T-cell (primary cell): ENCODE results near the gene DPYD. TPM values are rescaled to one million over a fixed set of nuclear protein-coding genes. Genes with fewer than 3 reads are reported as not detected.

ENCODE experiments used
- ATAC-seq, 4 experiments: fragments of 200-7000 bp in 3 of 4; fragments of 150-1000 bp in 1 of 4; cut with Tn5 transposase; replicated peaks in 1 of 4; 1 replicate in 3 of 4; 2 replicates in 1 of 4; pipeline ENCODE4 v1.10.0; 2021; ENCODE audit warnings: moderate library complexity in 3 of 4, mild to moderate bottlenecking in 2 of 4, moderate number of reproducible peaks in 1 of 4
- CTCF ChIA-PET, 2 donors: fragments of 300-600 bp; sonication (Branson Sonifier 250); formaldehyde crosslinking; loops; one replicate each; lab custom pipeline; 2022; ENCODE audit warnings: antibody characterized with exemption in 2 of 2; lab: Charles Lee
- POLR2A ChIA-PET, 2 donors: fragments of 300-600 bp; sonication (Branson Sonifier 250); formaldehyde crosslinking; loops; one replicate each; lab custom pipeline; 2022; ENCODE audit warnings: antibody characterized with exemption in 2 of 2; lab: Charles Lee
- DNase-seq, 35 experiments: peaks; one replicate each; pipeline versions ENCODE4 v3.0.0 to v3.0.0-alpha.2; 2013 to 2023
- H3K27ac ChIP-seq: one replicate; pipeline ENCODE4 v1.5.1; 2013; ENCODE audit warnings: low read length
- H3K27me3 ChIP-seq, 2 experiments: replicated peaks in 1 of 2; 1 replicate in 1 of 2; 2 replicates in 1 of 2; pipeline versions ENCODE4 v1.6.1 to v1.7.0; 2013; ENCODE audit warnings: low read length in 1 of 2, mixed read lengths in 1 of 2; ENCODE audit not compliant: control insufficient read depth in 2 of 2, insufficient read depth in 2 of 2; ENCODE audit errors: extremely low read depth in 1 of 2
- H3K36me3 ChIP-seq, 2 donors: 1 replicate in 1 of 2; 2 replicates in 1 of 2; pipeline versions ENCODE4 v1.6.1 to v1.7.0; 2013; ENCODE audit warnings: low read length in 1 of 2; ENCODE audit not compliant: control insufficient read depth in 2 of 2, insufficient read depth in 1 of 2; ENCODE audit errors: extremely low read depth in 1 of 2
- H3K4me1 ChIP-seq, 2 experiments: 1 replicate in 1 of 2; 2 replicates in 1 of 2; pipeline versions ENCODE4 v1.6.1 to v1.7.0; 2013; ENCODE audit warnings: low read length in 2 of 2, mixed read lengths in 1 of 2; ENCODE audit not compliant: insufficient read depth in 2 of 2, control insufficient read depth in 1 of 2; ENCODE audit errors: extremely low read depth in 1 of 2
- H3K4me3 ChIP-seq, 2 donors: 1 replicate in 1 of 2; 2 replicates in 1 of 2; pipeline versions ENCODE4 v1.5.1 to v1.7.0; 2013; ENCODE audit warnings: mild to moderate bottlenecking in 2 of 2, low read length in 1 of 2, moderate library complexity in 1 of 2; ENCODE audit not compliant: control insufficient read depth in 1 of 2; ENCODE audit errors: extremely low read depth in 1 of 2
- H3K9me3 ChIP-seq: 2 replicates; pipeline ENCODE4 v1.7.0; 2013
- H3K27ac Mint-ChIP-seq, 2 donors: one replicate each; pipeline ENCODE4 v1.8.0; 2020 to 2021; ENCODE audit warnings: mild to moderate bottlenecking in 2 of 2, mixed read lengths in 2 of 2
- H3K27me3 Mint-ChIP-seq, 2 donors: one replicate each; pipeline ENCODE4 v1.8.0; 2021 to 2022; ENCODE audit warnings: mixed read lengths in 2 of 2
- H3K36me3 Mint-ChIP-seq: one replicate; pipeline ENCODE4 v1.8.0; 2021; ENCODE audit warnings: mixed read lengths
- H3K4me1 Mint-ChIP-seq, 3 donors: one replicate each; pipeline ENCODE4 v1.8.0; 2020 to 2022; ENCODE audit warnings: mixed read lengths in 3 of 3, mild to moderate bottlenecking in 1 of 3
- H3K4me3 Mint-ChIP-seq, 3 donors: one replicate each; pipeline ENCODE4 v1.8.0; 2020 to 2022; ENCODE audit warnings: mild to moderate bottlenecking in 3 of 3, mixed read lengths in 3 of 3, moderate library complexity in 3 of 3
- H3K9me3 Mint-ChIP-seq, 3 donors: one replicate each; pipeline ENCODE4 v1.8.0; 2020 to 2022; ENCODE audit warnings: mixed read lengths in 3 of 3
- WGBS: methylation state at CpG from one replicate; pipeline ENCODE4 v1.1.5; 2013; ENCODE audit warnings: missing lambda C conversion rate; ENCODE audit not compliant: insufficient coverage; 5-methylcytosine and 5-hydroxymethylcytosine counted together
- total RNA-seq, 35 experiments: library from RNA in 6 of 35; stranded (reverse) in 6 of 35; fragments of 120-200 nt in 1 of 35; gene quantifications; one replicate each; pipeline versions ENCODE4 v1.2.1 to v1.2.4 and lab custom pipeline; 2013 to 2026

Gene DPYD
- total RNA-seq, 5 donors from 2014 or later (not counting 1 experiment from before 2014, with no cell fraction given): 39.1 to 74.1 (median 47.8) TPM

DNA sequence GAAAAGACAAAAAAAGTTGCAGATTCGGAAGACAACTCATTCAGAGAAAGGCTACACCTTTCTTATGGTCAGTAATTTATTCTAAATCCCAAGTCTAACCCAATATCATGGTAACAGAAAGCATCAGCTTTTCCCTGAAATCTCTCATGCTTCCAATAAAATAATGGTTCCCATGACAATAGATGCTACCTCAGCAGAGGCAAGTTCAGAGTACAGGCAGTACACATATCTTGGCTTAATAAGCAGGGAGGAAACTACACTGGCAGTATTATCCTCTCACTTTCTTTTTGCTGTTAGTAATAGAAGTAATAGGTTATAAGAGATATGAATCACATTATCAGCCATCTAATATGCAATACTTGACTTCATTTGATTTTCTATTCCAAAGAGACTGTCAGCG is 137.1 kb downstream of the DPYD start:
- Histone ChIP-seq H3K4me1 (no peaks in the 10 kb centered on the region), H3K4me3 (no peak overlapping the region), H3K9me3 (no peaks in the 10 kb centered on the region), H3K36me3 (no peaks in the 10 kb centered on the region), H3K27me3 (no peaks in the 10 kb centered on the region), H3K27ac (no peak overlapping the region)
- DNase-seq (no peak), ATAC-seq (no peak)
- Mint-ChIP-seq H3K36me3 (peaks cover 16% of the 10 kb centered on the region), H3K9me3 (no peaks in the 10 kb centered on the region), H3K27me3 (no peaks in the 10 kb centered on the region), H3K27ac (no peak overlapping the region), H3K4me1 (peaks cover 15 to 16% (median 16%) of the 10 kb centered on the region in 3 donors), H3K4me3 (no peak overlapping the region)
- CTCF ChIA-PET: no interaction called here
- WGBS: 100% methylated on average over 2 of the region's 2 CpGs
- POLR2A ChIA-PET: interaction anchor here in 1 of 2 donors (0.7 kb wide), 1 partner anchor 1981 kb away, joined by 3 read pairs; no protein-coding TSS in a partner anchor

- Mint-ChIP-seq H3K27ac (no peak overlapping the region), H3K27me3 (no peaks in the 10 kb centered on the region), H3K4me3 (no peak overlapping the region), H3K9me3 (no peaks in the 10 kb centered on the region), H3K36me3 (peaks cover 23% of the 10 kb centered on the region), H3K4me1 (peaks cover 8 to 14% (median 9%) of the 10 kb centered on the region in 3 donors)
- Histone ChIP-seq H3K9me3 (no peaks in the 10 kb centered on the region), H3K27me3 (no peaks in the 10 kb centered on the region), H3K27ac (no peak overlapping the region), H3K4me1 (no peaks in the 10 kb centered on the region), H3K36me3 (peaks cover 0 to 3% of the 10 kb centered on the region in 2 donors), H3K4me3 (no peak overlapping the region)
- DNase-seq: no peak
- CTCF ChIA-PET: no interaction called here
- POLR2A ChIA-PET: no interaction called here
- WGBS: 100% methylated on average over 2 of the region's 4 CpGs
- no peak for ATAC-seq
These were observed 139.0 kb downstream of the DPYD start for GRCh38 chr1:97781762-97782337.

DNA sequence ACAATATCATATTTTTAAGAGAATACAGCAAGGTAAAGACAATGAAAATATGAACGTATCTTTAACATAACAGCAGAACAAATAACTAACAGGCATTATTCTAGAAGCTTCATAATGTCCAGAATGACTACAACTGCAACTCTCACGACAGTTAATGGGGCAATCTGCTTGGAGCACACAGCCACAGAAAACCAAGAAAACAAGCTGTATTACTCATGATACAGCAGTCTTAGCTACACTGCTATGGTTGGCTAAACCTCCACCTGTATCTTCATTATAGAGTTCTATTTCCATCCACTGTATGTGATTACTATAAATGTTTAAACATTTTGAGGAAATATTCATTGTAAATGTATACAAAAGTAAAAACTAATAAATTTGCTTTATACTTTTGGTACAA is 139.9 kb downstream of the DPYD start:
- ChIA-PET POLR2A (no interaction called here), CTCF (no interaction called here)
- peaks cover 28% of the 10 kb centered on the region for H3K36me3 Mint-ChIP-seq
- DNase-seq (no peak), ATAC-seq (no peak)
- H3K27ac Mint-ChIP-seq: no peak overlapping the region
- Histone ChIP-seq H3K4me3 (no peak overlapping the region), H3K36me3 (peaks cover 0 to 9% of the 10 kb centered on the region in 2 donors), H3K27me3 (no peaks in the 10 kb centered on the region), H3K4me1 (no peaks in the 10 kb centered on the region), H3K9me3 (no peaks in the 10 kb centered on the region), H3K27ac (no peak overlapping the region)
- H3K4me1 Mint-ChIP-seq: peaks cover 8 to 14% (median 9%) of the 10 kb centered on the region in 3 donors
- H3K27me3 Mint-ChIP-seq: no peaks in the 10 kb centered on the region
- no peak overlapping the region for H3K4me3 Mint-ChIP-seq
- 100% methylated on average over 1 of the region's 2 CpGs for WGBS
- no peaks in the 10 kb centered on the region for H3K9me3 Mint-ChIP-seq

DNA sequence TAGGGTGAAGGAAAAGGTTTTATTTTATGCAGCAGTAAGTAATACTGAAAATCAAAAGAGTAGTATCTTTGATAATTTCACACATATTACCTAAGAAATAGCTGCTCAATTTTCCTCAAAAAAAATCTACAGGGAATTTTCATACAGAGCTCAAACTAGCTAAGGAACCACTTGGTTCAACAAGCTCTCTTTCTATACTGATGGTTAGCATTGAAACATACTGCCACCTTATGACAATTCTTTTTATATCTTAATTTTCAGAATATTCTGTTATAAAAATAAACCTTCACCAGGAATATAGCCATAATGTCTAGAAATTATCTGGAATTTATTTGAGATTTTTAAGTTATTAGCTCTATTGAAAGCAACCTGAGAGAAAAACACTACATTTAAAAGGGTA is 142.1 kb downstream of the DPYD start:
- peaks cover 9 to 14% (median 14%) of the 10 kb centered on the region in 3 donors for H3K4me1 Mint-ChIP-seq
- Histone ChIP-seq H3K4me3 (no peak overlapping the region), H3K27ac (no peak overlapping the region), H3K9me3 (no peaks in the 10 kb centered on the region), H3K36me3 (peaks cover 0 to 9% of the 10 kb centered on the region in 2 donors), H3K4me1 (no peaks in the 10 kb centered on the region), H3K27me3 (no peaks in the 10 kb centered on the region)
- no peaks in the 10 kb centered on the region for H3K9me3 Mint-ChIP-seq
- H3K4me3 Mint-ChIP-seq: no peak overlapping the region
- DNase-seq: no peak
- ATAC-seq: no peak
- H3K27ac Mint-ChIP-seq: no peak overlapping the region
- ChIA-PET POLR2A (interaction anchor here in 1 of 2 donors (0.7 kb wide), 1 partner anchor 334 kb away, joined by 3 read pairs; no protein-coding TSS in a partner anchor), CTCF (no interaction called here)
- H3K36me3 Mint-ChIP-seq: peaks cover 35% of the 10 kb centered on the region
- no peaks in the 10 kb centered on the region for H3K27me3 Mint-ChIP-seq

- H3K27me3 ChIP-seq: no peaks in the 10 kb centered on the region
- ATAC-seq (no peak), DNase-seq (no peak)
- Mint-ChIP-seq H3K4me3 (no peak overlapping the region), H3K4me1 (peaks cover 0 to 10% (median 0%) of the 10 kb centered on the region in 3 donors), H3K27ac (no peak overlapping the region), H3K9me3 (no peaks in the 10 kb centered on the region), H3K36me3 (peaks cover 32% of the 10 kb centered on the region), H3K27me3 (no peaks in the 10 kb centered on the region)
- no peak overlapping the region for H3K27ac ChIP-seq
- ChIA-PET CTCF (no interaction called here), POLR2A (no interaction called here)
- H3K9me3 ChIP-seq: no peaks in the 10 kb centered on the region
- no peaks in the 10 kb centered on the region for H3K4me1 ChIP-seq
- no CpG with 5 or more reads among the region's 2 CpGs for WGBS
- no peak overlapping the region for H3K4me3 ChIP-seq
- H3K36me3 ChIP-seq: no peaks in the 10 kb centered on the region
These were observed 150.5 kb downstream of the DPYD start for GRCh38 chr1:97770376-97770775.

DNA sequence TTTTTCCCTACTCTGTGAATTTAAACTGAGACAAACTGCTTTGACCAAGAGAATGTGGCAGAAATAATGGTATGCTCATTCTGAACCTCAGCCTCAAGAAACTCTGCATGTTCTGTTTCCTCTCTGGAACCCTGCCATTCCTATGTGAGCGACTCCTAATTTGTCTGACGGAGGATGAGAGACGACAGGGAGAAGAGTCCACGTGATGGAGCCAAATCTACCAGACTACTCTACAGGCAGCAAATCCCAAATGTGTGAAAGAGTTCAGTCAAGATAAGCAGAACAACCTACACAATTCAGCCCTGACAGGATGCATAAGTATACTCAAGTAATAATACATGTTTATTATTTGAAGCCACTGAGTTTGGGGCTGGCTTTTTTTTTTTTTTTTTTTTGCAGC is 153.5 kb downstream of the DPYD start:
- CTCF ChIA-PET: interaction anchor here in 1 of 2 donors (0.6 kb wide), 1 partner anchor 16 kb away, joined by 6 read pairs; no protein-coding TSS in a partner anchor

More for the DNA sequence above, 153.5 kb downstream of the DPYD start:
- POLR2A ChIA-PET: no interaction called here
- H3K36me3 Mint-ChIP-seq: peaks cover 30% of the 10 kb centered on the region
- H3K4me3 Mint-ChIP-seq: no peak overlapping the region
- peaks cover 5 to 8% (median 6%) of the 10 kb centered on the region in 3 donors for H3K9me3 Mint-ChIP-seq
- H3K4me1 Mint-ChIP-seq: peaks cover 0 to 2% (median 0%) of the 10 kb centered on the region in 3 donors
- H3K27me3 ChIP-seq: no peaks in the 10 kb centered on the region
- H3K9me3 ChIP-seq: no peaks in the 10 kb centered on the region
- no peaks in the 10 kb centered on the region for H3K36me3 ChIP-seq
- WGBS: no CpG with 5 or more reads among the region's 4 CpGs
- no peak overlapping the region for H3K4me3 ChIP-seq
- ATAC-seq (no peak), DNase-seq (no peak)
- H3K27me3 Mint-ChIP-seq: no peaks in the 10 kb centered on the region
- H3K27ac ChIP-seq: no peak overlapping the region
- H3K27ac Mint-ChIP-seq: no peak overlapping the region
- no peaks in the 10 kb centered on the region for H3K4me1 ChIP-seq
